GM12878 (cell line): ENCODE results near the gene SAMD7. TPM values are rescaled to one million over a fixed set of nuclear protein-coding genes. Genes with fewer than 3 reads are reported as not detected.

Source experiments
- ATAC-seq: fragments of 200-7000 bp; cut with Tn5 transposase; 3 replicates; pipeline ENCODE4 v1.9.1; 2020; ENCODE audit warnings: mild to moderate bottlenecking, moderate library complexity
- Bru-seq: library from RNA; stranded (reverse); fragments of 400-500 nt; gene quantifications from one replicate; lab custom pipeline; 2021; lab: Mats Ljungman, UMichigan
- BruChase-seq, 2 experiments: library from RNA; stranded (reverse); fragments of 400-500 nt; gene quantifications; one replicate each; lab custom pipeline; 2021; lab: Mats Ljungman, UMichigan
- BruUV-seq: library from RNA; stranded (reverse); fragments of 400-500 nt; replicated peaks from 2 replicates; lab custom pipeline; 2021; lab: Mats Ljungman, UMichigan
- CTCF ChIA-PET: fragments of 300-600 bp; sonication (Branson Sonifier 250); formaldehyde crosslinking; extraction: SDS; loops from one replicate; lab custom pipeline; 2021; ENCODE audit warnings: inconsistent platforms; lab: Yijun Ruan, JAX
- POLR2A ChIA-PET: fragments of 350-600 bp; formaldehyde crosslinking; extraction: SDS; loops from one replicate; lab custom pipeline; 2021; ENCODE audit warnings: inconsistent platforms; lab: Charles Lee
- RAD21 ChIA-PET: fragments of 300-600 bp; sonication (Branson Sonifier 250); formaldehyde crosslinking; loops from one replicate; lab custom pipeline; 2023; ENCODE audit warnings: antibody characterized with exemption; ENCODE audit not compliant: unreplicated experiment; lab: Charles Lee
- SMC1A ChIA-PET: fragments of 300-600 bp; sonication (Branson Sonifier 250); formaldehyde crosslinking; loops from one replicate; lab custom pipeline; 2023; ENCODE audit not compliant: unreplicated experiment, uncharacterized antibody; lab: Charles Lee
- DNase-seq: peaks from one replicate; pipeline ENCODE4 v3.0.0-alpha.2; 2011; ENCODE audit warnings: low read depth, low spot score
- FAIRE-seq: peaks from 3 replicates; lab custom pipeline; 2011; peaks lifted over from hg19 to GRCh38; lab: Jason Lieb, UNC
- H2AFZ ChIP-seq: 2 replicates; pipeline ENCODE4 v1.6.0; 2011; ENCODE audit warnings: low read depth, low read length, control low read depth; ENCODE audit not compliant: control insufficient read depth
- H3K27ac ChIP-seq: 2 replicates; pipeline ENCODE4 v1.5.1; 2011; ENCODE audit warnings: control low read depth; ENCODE audit not compliant: control insufficient read depth, insufficient read depth
- H3K27me3 ChIP-seq, 2 experiments: replicated peaks in 1 of 2; 2 replicates each; pipeline versions ENCODE4 v1.6.0 to v1.6.1; 2011; ENCODE audit warnings: low read length in 1 of 2; ENCODE audit not compliant: control insufficient read depth in 2 of 2, insufficient read depth in 2 of 2
- H3K36me3 ChIP-seq, 2 experiments: 2 replicates each; pipeline ENCODE4 v1.5.1; 2011; ENCODE audit warnings: low read length in 1 of 2; ENCODE audit not compliant: control insufficient read depth in 2 of 2, insufficient read depth in 2 of 2
- H3K4me1 ChIP-seq: 2 replicates; pipeline ENCODE4 v1.6.1; 2011; ENCODE audit warnings: mild to moderate bottlenecking, low read length, moderate library complexity, mixed read lengths; ENCODE audit not compliant: control insufficient read depth, insufficient read depth
- H3K4me2 ChIP-seq: 2 replicates; pipeline ENCODE4 v1.6.0; 2011; ENCODE audit warnings: control low read depth; ENCODE audit not compliant: control insufficient read depth, insufficient read depth
- H3K4me3 ChIP-seq: fragments of 200-600 bp; sonication (generic); 2 replicates; pipeline ENCODE4 v1.5.1; 2016
- H3K79me2 ChIP-seq: 2 replicates; pipeline ENCODE4 v1.6.0; 2011; ENCODE audit warnings: low read length; ENCODE audit not compliant: control insufficient read depth, insufficient read depth
- H3K9ac ChIP-seq: 2 replicates; pipeline ENCODE4 v1.8.0; 2011; ENCODE audit warnings: low read length, control low read depth, mixed read lengths; ENCODE audit not compliant: control insufficient read depth, insufficient read depth
- H3K9me3 ChIP-seq: replicated peaks from 3 replicates; pipeline ENCODE4 v1.5.1; 2011; ENCODE audit warnings: mild to moderate bottlenecking, low read length; ENCODE audit not compliant: control insufficient read depth, insufficient read depth
- H4K20me1 ChIP-seq: 2 replicates; pipeline ENCODE4 v1.6.0; 2011; ENCODE audit not compliant: control insufficient read depth, insufficient read depth
- CHD2 ChIP-seq: IDR thresholded peaks from 2 replicates; pipeline ENCODE4 v1.6.1; 2011; ENCODE audit warnings: low read depth, low read length, improper control_type of control experiment, borderline replicate concordance
- DPF2 ChIP-seq: fragments of 450-650 bp; IDR thresholded peaks from 2 replicates; pipeline ENCODE4 v1.6.1; 2017; ENCODE audit warnings: mild to moderate bottlenecking
- WGBS: methylation state at CpG from one replicate; pipeline ENCODE4 v1.1.6; 2016; ENCODE audit warnings: low lambda C conversion rate; ENCODE audit not compliant: insufficient replicate concordance, insufficient coverage; ENCODE audit errors: missing lambda C conversion rate; 5-methylcytosine and 5-hydroxymethylcytosine counted together
- in situ Hi-C: fragments of 300-500 bp; cut with MboI; formaldehyde crosslinking; loops from 9 replicates; pipeline ENCODE4 v1.14.3; 2018; ENCODE audit warnings: mixed read lengths
- intact Hi-C: fragments of 100-400 bp; cut with micrococcal nuclease; formaldehyde crosslinking; loops from one replicate; pipeline ENCODE4 v1.14.2; 2022; ENCODE audit not compliant: unreplicated experiment
- long read RNA-seq, 2 experiments: library from polyadenylated mRNA; unstranded; transcript quantifications; one replicate each; pipeline ENCODE4 v2.0.0, GENCODE V29; 2019 to 2020
- polyA minus RNA-seq, 3 experiments: library from RNA; depleted of rRNA, polyadenylated mRNA; stranded (reverse); fragments of >200 nt; gene quantifications; 2 replicates each; pipeline ENCODE4 v1.2.3, GENCODE V29; 2011
- polyA plus RNA-seq, 11 experiments: library from polyadenylated mRNA; depleted of rRNA in 4 of 11; unstranded in 6 of 11; stranded (reverse) in 5 of 11; fragments of >200 nt; fragmentation: Nextera tagmentation in 4 of 11; fragmentation: Illumina TruSeq in 1 of 11; extraction: Ambion mirVana in 4 of 11; extraction: Trizol in 1 of 11; gene quantifications; 1 replicate in 1 of 11; 2 replicates in 10 of 11; pipeline versions ENCODE4 v1.2.1 to v1.2.3, GENCODE V29; 2011 to 2016; ENCODE audit warnings: inconsistent platforms in 2 of 11, missing spikeins in 2 of 11, low read depth in 1 of 11
- total RNA-seq, 4 experiments: library from RNA; depleted of rRNA in 3 of 4; stranded (reverse); fragments of >200 nt in 3 of 4; fragmentation: Illumina TruSeq in 1 of 4; extraction: Trizol in 1 of 4; gene quantifications; 2 replicates each; pipeline versions ENCODE4 v1.2.1 to v1.2.3, GENCODE V29; 2013 to 2021

SAMD7 gene
- total RNA-seq (2013; cell fraction: nucleolus; rRNA removed), result not detected in 2 replicates
- total RNA-seq (2014; rRNA removed) (0.11 TPM in 1 of 2 replicates, not detected in the other), total RNA-seq (2014; rRNA removed; fragmentation: Illumina TruSeq; extraction: Trizol) (0.04 and 0.05 TPM in 2 replicates), total RNA-seq (2021) (not detected in 2 replicates), polyA plus RNA-seq (2011; rRNA removed) (not detected in 2 replicates), polyA plus RNA-seq (2014; fragmentation: Illumina TruSeq; extraction: Trizol) (0.07 TPM in 1 of 2 replicates, not detected in the other), polyA plus RNA-seq (2014; fragmentation: Nextera tagmentation; extraction: Ambion mirVana) (under 1 TPM; 0.04 to 0.11 TPM), polyA plus RNA-seq (2014; rRNA removed) (0.03 and 0.10 TPM in 2 replicates), polyA plus RNA-seq (2016; fragmentation: Nextera tagmentation; extraction: Ambion mirVana) (under 1 TPM in 1 of 2 experiments, not detected in 1; 0.11 TPM), polyA minus RNA-seq (2011; rRNA and poly(A)+ RNA removed) (not detected in 2 replicates), Bru-seq, nascent RNA (percentile 14 among the genes with signal in this experiment), BruChase-seq, experiment 1, labeled RNA remaining after a 6-hour chase (percentile 7 among the genes with signal in this experiment), BruChase-seq, experiment 2, labeled RNA remaining after a 2-hour chase (percentile 4 among the genes with signal in this experiment)
- not detected for polyA plus RNA-seq (2011; ENCODE audit: low read depth)
- polyA plus RNA-seq (2011; cell fraction: cytosol; rRNA removed), result not detected in 2 replicates
- not detected in 2 replicates for polyA plus RNA-seq (2011; cell fraction: nucleus; rRNA removed)
- 0.12 TPM in 1 of 2 replicates, not detected in the other for polyA plus RNA-seq (2012)
- not detected in 2 replicates for polyA minus RNA-seq (2011; cell fraction: cytosol; rRNA and poly(A)+ RNA removed)
- polyA minus RNA-seq (2011; cell fraction: nucleus; rRNA and poly(A)+ RNA removed), result not detected in 2 replicates
- long read RNA-seq, experiment 1, result 0 reads
- long read RNA-seq, experiment 2, partial matches to known transcripts, result 0 of 1 reads
- long read RNA-seq, experiment 2, other reads (novel, unspliced or antisense), result 1 of 1 reads

GRCh38 chr3:169911272-169911671 lies at the start of gene SAMD7:
TSS of gene SAMD7 (plus strand) at chr3:169911572. CDS start at chr3:169919499, 7,927 bp downstream.
- ChIA-PET POLR2A (interaction anchor here (1.2 kb wide), 1 partner anchor 12 kb away, joined by 3 read pairs; no protein-coding TSS in a partner anchor), RAD21 (interaction anchor here (1.2 kb wide), 1 partner anchor 21 kb away, joined by 3 read pairs; no protein-coding TSS in a partner anchor), CTCF (interaction anchor here (0.6 kb wide), 1 partner anchor 11 kb away, joined by 3 read pairs; no protein-coding TSS in a partner anchor), SMC1A (interaction anchor here (0.5 to 1.5 kb wide), 3 partner anchors 9 to 699 kb away, joined by 3 read pairs; no protein-coding TSS in a partner anchor)
- Histone ChIP-seq H3K27me3 (peaks cover 0 to 2% of the 10 kb centered on the region in 2 experiments; a peak in 1 of 4 replicates), H3K4me2 (no peak within 1 kb of the TSS), H4K20me1 (no peaks in the 10 kb centered on the region), H3K9ac (no peak within 1 kb of the TSS), H3K27ac (no peak within 1 kb of the TSS), H3K4me1 (no peaks in the 10 kb centered on the region), H3K79me2 (no peaks in the 10 kb centered on the region), H3K4me3 (no peak within 1 kb of the TSS), H2AFZ (no peak within 1 kb of the TSS), H3K36me3 (no peaks in the 10 kb centered on the region), H3K9me3 (no peaks in the 10 kb centered on the region)
- TF ChIP-seq CHD2 (no peak), DPF2 (no peak)
- DNase-seq, result no peak
- in situ Hi-C loops, result no loop called here
- BruUV-seq, result no TSS peak
- intact Hi-C loops, result no loop called here
- no peak for FAIRE-seq
- WGBS, result 94% methylated on average over 1 of the region's 1 CpG
- ATAC-seq, result no peak
